Erythroblast (primary cell): ENCODE data around the gene SHOC2.

Experiments
- GATA1 ChIP-seq: IDR thresholded peaks from 2 replicates; pipeline ENCODE4 v1.6.1; 2011; ENCODE audit warnings: low read depth, mild to moderate bottlenecking, control low read depth, low read length, moderate library complexity
- POLR2A ChIP-seq: IDR thresholded peaks from 2 replicates; pipeline ENCODE4 v1.6.1; 2011; ENCODE audit warnings: mild to moderate bottlenecking, low read length

GRCh38 chr10:110971638-110972037, 52.2 kb downstream of the SHOC2 start:
- TF ChIP-seq POLR2A (no peak), GATA1 (no peak)
